HepG2 (cell line): Measurements from ENCODE around the gene PPFIA3. TPM values are rescaled to one million over a fixed set of nuclear protein-coding genes. Genes with fewer than 3 reads are reported as not detected.

Experiments
- ATAC-seq: fragments of 200-7000 bp; cut with Tn5 transposase; 3 replicates; pipeline ENCODE4 v1.9.1; 2020; ENCODE audit warnings: mild to moderate bottlenecking, moderate library complexity
- BruUV-seq: library from RNA; stranded (reverse); fragments of 400-500 nt; replicated peaks from 2 replicates; lab custom pipeline; 2021; lab: Mats Ljungman, UMichigan
- CTCF ChIA-PET: fragments of 300-600 bp; formaldehyde crosslinking; extraction: SDS; loops from one replicate; lab custom pipeline; 2021; ENCODE audit warnings: low total read pairs, inconsistent platforms, low intra/inter-chr PET ratio; lab: Yijun Ruan, JAX
- POLR2A ChIA-PET: fragments of 350-600 bp; sonication (Branson Sonifier 250); formaldehyde crosslinking; loops from one replicate; lab custom pipeline; 2020; ENCODE audit warnings: antibody characterized with exemption, inconsistent platforms; lab: Yijun Ruan, JAX
- DNase-seq: peaks from one replicate; pipeline ENCODE4 v3.0.0-alpha.2; 2015; ENCODE audit warnings: low spot score
- FAIRE-seq: peaks from 3 replicates; lab custom pipeline; 2011; peaks lifted over from hg19 to GRCh38; lab: Jason Lieb, UNC
- H2AFZ ChIP-seq: one replicate; pipeline ENCODE4 v1.6.1; 2011; ENCODE audit warnings: low read length, inconsistent platforms
- H3K27ac ChIP-seq: fragments of 300-600 bp; 3 replicates; pipeline ENCODE4 v1.8.0; 2011; ENCODE audit warnings: mixed run types, mild to moderate bottlenecking, mixed read lengths, low read length, inconsistent platforms; ENCODE audit not compliant: insufficient read depth; ENCODE audit errors: extremely low read length
- H3K27me3 ChIP-seq, 2 experiments: fragments of 200-600 bp in 1 of 2; 2 replicates in 1 of 2; 3 replicates in 1 of 2; pipeline versions ENCODE4 v1.6.0 to v1.8.0; 2011; ENCODE audit warnings: low read length in 2 of 2, mild to moderate bottlenecking in 2 of 2, moderate library complexity in 2 of 2, inconsistent platforms in 1 of 2; ENCODE audit not compliant: insufficient read depth in 2 of 2, control insufficient read depth in 1 of 2
- H3K36me3 ChIP-seq, 2 experiments: fragments of 200-600 bp in 1 of 2; replicated peaks in 1 of 2; 2 replicates in 1 of 2; 3 replicates in 1 of 2; pipeline versions ENCODE4 v1.5.1 to v1.8.0; 2011; ENCODE audit warnings: low read length in 2 of 2, inconsistent platforms in 1 of 2; ENCODE audit not compliant: insufficient read depth in 2 of 2, control insufficient read depth in 1 of 2
- H3K4me1 ChIP-seq: 2 replicates; pipeline ENCODE4 v1.5.1; 2012; ENCODE audit warnings: low read length, inconsistent platforms; ENCODE audit not compliant: insufficient read depth
- H3K4me2 ChIP-seq: 2 replicates; pipeline ENCODE4 v1.6.0; 2011; ENCODE audit warnings: low read depth, low read length, inconsistent platforms
- H3K4me3 ChIP-seq, 3 experiments: fragments of 200-600 bp in 1 of 3; sonication (generic), shearing (Covaris generic) in 1 of 3; replicated peaks in 1 of 3; 2 replicates each; pipeline ENCODE4 v1.5.1; 2011 to 2016; ENCODE audit warnings: low read length in 3 of 3, inconsistent platforms in 2 of 3, low read depth in 2 of 3, mild to moderate bottlenecking in 2 of 3, control low read depth in 1 of 3, mixed read lengths in 1 of 3; ENCODE audit not compliant: insufficient read depth in 1 of 3
- H3K79me2 ChIP-seq: one replicate; pipeline ENCODE4 v1.6.1; 2011; ENCODE audit warnings: low read length, inconsistent platforms; ENCODE audit not compliant: insufficient read depth
- H3K9ac ChIP-seq: 2 replicates; pipeline ENCODE4 v1.6.0; 2011; ENCODE audit warnings: mild to moderate bottlenecking, low read depth, low read length, inconsistent platforms; ENCODE audit not compliant: insufficient read depth
- H3K9me3 ChIP-seq: 2 replicates; pipeline ENCODE4 v1.5.1; 2012; ENCODE audit warnings: mild to moderate bottlenecking, low read length
- H4K20me1 ChIP-seq: 2 replicates; pipeline ENCODE4 v1.6.0; 2011; ENCODE audit warnings: inconsistent platforms, mild to moderate bottlenecking, low read length, moderate library complexity; ENCODE audit not compliant: insufficient read depth
- E2F5 ChIP-seq: sonication (generic); formaldehyde crosslinking; conservative IDR thresholded peaks from 2 replicates; pipeline ENCODE4 v1.4.0; 2020; ENCODE audit warnings: missing genetic modification reagents
- HHEX ChIP-seq: IDR thresholded peaks from 2 replicates; pipeline ENCODE4 v1.6.1; 2016; ENCODE audit warnings: control low read depth
- NFIC ChIP-seq: IDR thresholded peaks from 2 replicates; pipeline ENCODE4 v1.6.1; 2012; ENCODE audit warnings: mild to moderate bottlenecking, low read length, inconsistent platforms
- SKI ChIP-seq: fragments of 450-650 bp; IDR thresholded peaks from one replicate; pipeline ENCODE4 v1.6.1; 2018; ENCODE audit warnings: mild to moderate bottlenecking; ENCODE audit not compliant: partially characterized antibody
- SOX6 ChIP-seq, 2 experiments: fragments of 450-650 bp in 1 of 2; sonication (generic) in 1 of 2; formaldehyde crosslinking in 1 of 2; IDR thresholded peaks; 2 replicates each; pipeline versions ENCODE4 v1.4.0 to v1.6.1; 2017 to 2020; ENCODE audit warnings: antibody characterized with exemption in 1 of 2, mild to moderate bottlenecking in 1 of 2, missing genetic modification reagents in 1 of 2
- ZNF121 ChIP-seq: sonication (generic); formaldehyde crosslinking; IDR thresholded peaks from 2 replicates; pipeline ENCODE4 v1.5.0; 2020; ENCODE audit warnings: mild to moderate bottlenecking, missing genetic modification reagents
- ZNF235 ChIP-seq: sonication (generic); formaldehyde crosslinking; IDR thresholded peaks from 2 replicates; pipeline ENCODE4 v1.8.1; 2023; ENCODE audit warnings: mild to moderate bottlenecking, missing genetic modification reagents, borderline replicate concordance
- ZNF331 ChIP-seq: sonication (generic); formaldehyde crosslinking; IDR thresholded peaks from 2 replicates; pipeline ENCODE4 v1.4.0; 2020; ENCODE audit warnings: missing genetic modification reagents
- ZNF557 ChIP-seq: sonication (generic); formaldehyde crosslinking; IDR thresholded peaks from 2 replicates; pipeline ENCODE4 v1.4.0; 2020; ENCODE audit warnings: missing genetic modification reagents
- ZNF747 ChIP-seq: sonication (generic); formaldehyde crosslinking; IDR thresholded peaks from 2 replicates; pipeline ENCODE4 v1.8.1; 2023; ENCODE audit warnings: missing genetic modification reagents, mild to moderate bottlenecking, borderline replicate concordance
- ZNF839 ChIP-seq: sonication (generic); formaldehyde crosslinking; IDR thresholded peaks from 2 replicates; pipeline ENCODE4 v1.4.0; 2020; ENCODE audit warnings: missing genetic modification reagents, mild to moderate bottlenecking, borderline replicate concordance
- WGBS: methylation state at CpG from one replicate; pipeline ENCODE4 v1.1.6; 2017; ENCODE audit warnings: low lambda C conversion rate; 5-methylcytosine and 5-hydroxymethylcytosine counted together
- in situ Hi-C: cut with HindIII; loops from 2 replicates; pipeline ENCODE4 v1.10.0; 2017; ENCODE audit warnings: low pct_unique_long_range_greater_than_20kb; ENCODE audit not compliant: extremely low pct_ligation_motif_present
- intact Hi-C: fragments of 100-400 bp; cut with micrococcal nuclease; formaldehyde crosslinking; loops from one replicate; pipeline ENCODE4 v1.10.0; 2022; ENCODE audit not compliant: unreplicated experiment
- polyA plus RNA-seq, 8 experiments: library from polyadenylated mRNA; depleted of rRNA in 3 of 8; stranded (reverse) in 7 of 8; unstranded in 1 of 8; fragments of >200 nt; fragmentation: Illumina TruSeq in 4 of 8; extraction: Trizol in 4 of 8; gene quantifications; 2 replicates each; pipeline versions ENCODE4 v1.2.1 to v1.2.3, GENCODE V29; 2011 to 2016; ENCODE audit warnings: low read depth in 4 of 8, missing spikeins in 1 of 8, mixed read lengths in 1 of 8; ENCODE audit not compliant: insufficient read depth in 1 of 8
- total RNA-seq, 5 experiments: library from RNA; depleted of rRNA; stranded (reverse); fragments of >200 nt; fragmentation: Illumina TruSeq; extraction: Trizol; gene quantifications; 2 replicates each; pipeline ENCODE4 v1.2.3, GENCODE V29; 2016; ENCODE audit warnings: low read depth in 1 of 5
- TF ChIP-seq, protein P1 (sequence below): sonication (generic); formaldehyde crosslinking; IDR thresholded peaks from 2 replicates; pipeline ENCODE4 v1.4.0; 2020; ENCODE audit warnings: missing genetic modification reagents, borderline replicate concordance
- TF ChIP-seq, protein P2 (sequence below): sonication (generic); formaldehyde crosslinking; IDR thresholded peaks from 2 replicates; pipeline ENCODE4 v1.9.0; 2021; ENCODE audit warnings: missing genetic modification reagents, mild to moderate bottlenecking, borderline replicate concordance

PPFIA3 gene
- total and polyA plus RNA-seq, 2 of the 13 experiments (the other 11 are each of a cell fraction or from before 2014, with no cell fraction given), result 6.7 to 8.6 TPM

GRCh38 chr19:49132974-49133609 is 13.7 kb downstream of the PPFIA3 start (continued):
- no peak for TF ChIP-seq ZNF839 (CRISPR knock-in tag)
- TF ChIP-seq SOX6 (IDR thresholded peaks at IDR 0.05), result no peak
- no peak for TF ChIP-seq SOX6 (CRISPR knock-in tag; IDR thresholded peaks at IDR 0.05)
- TF ChIP-seq E2F5 (CRISPR knock-in tag), result no peak
- no peak for TF ChIP-seq ZNF235

- Histone ChIP-seq H3K4me3 (no peak overlapping the region), H2AFZ (no peak overlapping the region), H4K20me1 (no peaks in the 10 kb centered on the region), H3K79me2 (no peaks in the 10 kb centered on the region), H3K27ac (no peak overlapping the region), H3K27me3 (no peaks in the 10 kb centered on the region), H3K4me1 (peaks cover 9% of the 10 kb centered on the region), H3K36me3 (peaks cover 3 to 5% of the 10 kb centered on the region in 2 experiments; a peak in 3 of 5 replicates), H3K4me2 (no peak overlapping the region), H3K9ac (no peak overlapping the region), H3K9me3 (no peaks in the 10 kb centered on the region)
- DNase-seq (no peak), ATAC-seq (no peak), FAIRE-seq (no peak)
- ChIA-PET POLR2A (no interaction called here), CTCF (no interaction called here)
- intact Hi-C loops, result no loop called here
- TF ChIP-seq ZNF121 (no peak), SKI (no peak), NFIC (no peak), ZNF557 (CRISPR knock-in tag) (no peak), ZNF331 (no peak), HHEX (no peak), ZNF747 (CRISPR knock-in tag) (no peak)
- TF ChIP-seq, protein P1, sequence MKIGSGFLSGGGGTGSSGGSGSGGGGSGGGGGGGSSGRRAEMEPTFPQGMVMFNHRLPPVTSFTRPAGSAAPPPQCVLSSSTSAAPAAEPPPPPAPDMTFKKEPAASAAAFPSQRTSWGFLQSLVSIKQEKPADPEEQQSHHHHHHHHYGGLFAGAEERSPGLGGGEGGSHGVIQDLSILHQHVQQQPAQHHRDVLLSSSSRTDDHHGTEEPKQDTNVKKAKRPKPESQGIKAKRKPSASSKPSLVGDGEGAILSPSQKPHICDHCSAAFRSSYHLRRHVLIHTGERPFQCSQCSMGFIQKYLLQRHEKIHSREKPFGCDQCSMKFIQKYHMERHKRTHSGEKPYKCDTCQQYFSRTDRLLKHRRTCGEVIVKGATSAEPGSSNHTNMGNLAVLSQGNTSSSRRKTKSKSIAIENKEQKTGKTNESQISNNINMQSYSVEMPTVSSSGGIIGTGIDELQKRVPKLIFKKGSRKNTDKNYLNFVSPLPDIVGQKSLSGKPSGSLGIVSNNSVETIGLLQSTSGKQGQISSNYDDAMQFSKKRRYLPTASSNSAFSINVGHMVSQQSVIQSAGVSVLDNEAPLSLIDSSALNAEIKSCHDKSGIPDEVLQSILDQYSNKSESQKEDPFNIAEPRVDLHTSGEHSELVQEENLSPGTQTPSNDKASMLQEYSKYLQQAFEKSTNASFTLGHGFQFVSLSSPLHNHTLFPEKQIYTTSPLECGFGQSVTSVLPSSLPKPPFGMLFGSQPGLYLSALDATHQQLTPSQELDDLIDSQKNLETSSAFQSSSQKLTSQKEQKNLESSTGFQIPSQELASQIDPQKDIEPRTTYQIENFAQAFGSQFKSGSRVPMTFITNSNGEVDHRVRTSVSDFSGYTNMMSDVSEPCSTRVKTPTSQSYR (CRISPR knock-in tag), result no peak
- TF ChIP-seq, protein P2, sequence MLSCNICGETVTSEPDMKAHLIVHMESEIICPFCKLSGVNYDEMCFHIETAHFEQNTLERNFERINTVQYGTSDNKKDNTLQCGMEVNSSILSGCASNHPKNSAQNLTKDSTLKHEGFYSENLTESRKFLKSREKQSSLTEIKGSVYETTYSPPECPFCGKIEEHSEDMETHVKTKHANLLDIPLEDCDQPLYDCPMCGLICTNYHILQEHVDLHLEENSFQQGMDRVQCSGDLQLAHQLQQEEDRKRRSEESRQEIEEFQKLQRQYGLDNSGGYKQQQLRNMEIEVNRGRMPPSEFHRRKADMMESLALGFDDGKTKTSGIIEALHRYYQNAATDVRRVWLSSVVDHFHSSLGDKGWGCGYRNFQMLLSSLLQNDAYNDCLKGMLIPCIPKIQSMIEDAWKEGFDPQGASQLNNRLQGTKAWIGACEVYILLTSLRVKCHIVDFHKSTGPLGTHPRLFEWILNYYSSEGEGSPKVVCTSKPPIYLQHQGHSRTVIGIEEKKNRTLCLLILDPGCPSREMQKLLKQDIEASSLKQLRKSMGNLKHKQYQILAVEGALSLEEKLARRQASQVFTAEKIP, result no peak
- in situ Hi-C loops, result no loop called here
- 96% methylated on average over 42 of the region's 42 CpGs for WGBS
- no TSS peak for BruUV-seq
Measured at GRCh38 chr19:49133621-49134454, 14.5 kb downstream of the PPFIA3 start.
